Uterus (tissue), 2 donors: ENCODE data around the gene UFD1.

Experiments used
- CTCF ChIP-seq, 4 experiments: fragments of 200-600 bp in 2 of 4; fragments of 450-650 bp in 2 of 4; sonication (generic) in 2 of 4; IDR thresholded peaks; one replicate each; pipeline ENCODE4 v1.5.1; 2016 to 2019; ENCODE audit warnings: antibody characterized with exemption in 4 of 4, mild to moderate bottlenecking in 2 of 4, moderate library complexity in 1 of 4
- POLR2A ChIP-seq, 2 donors: fragments of 450-650 bp; IDR thresholded peaks; one replicate each; pipeline ENCODE4 v1.6.1; 2016; ENCODE audit warnings: antibody characterized with exemption in 2 of 2, mild to moderate bottlenecking in 1 of 2, moderate library complexity in 1 of 2

GRCh38 chr22:19453718-19454117, 25.3 kb downstream of the UFD1 start:
- TF ChIP-seq CTCF (IDR thresholded peaks at IDR 0.05) = no peak
- no peak for TF ChIP-seq POLR2A (IDR thresholded peaks at IDR 0.05)
